ENCODE data around the gene ZNF511. TPM values are rescaled to one million over a fixed set of nuclear protein-coding genes. Genes with fewer than 3 reads are reported as not detected.

Gene ZNF511
- total RNA-seq, 1 donor from 2014 or later, result 36.3 TPM

DNA sequence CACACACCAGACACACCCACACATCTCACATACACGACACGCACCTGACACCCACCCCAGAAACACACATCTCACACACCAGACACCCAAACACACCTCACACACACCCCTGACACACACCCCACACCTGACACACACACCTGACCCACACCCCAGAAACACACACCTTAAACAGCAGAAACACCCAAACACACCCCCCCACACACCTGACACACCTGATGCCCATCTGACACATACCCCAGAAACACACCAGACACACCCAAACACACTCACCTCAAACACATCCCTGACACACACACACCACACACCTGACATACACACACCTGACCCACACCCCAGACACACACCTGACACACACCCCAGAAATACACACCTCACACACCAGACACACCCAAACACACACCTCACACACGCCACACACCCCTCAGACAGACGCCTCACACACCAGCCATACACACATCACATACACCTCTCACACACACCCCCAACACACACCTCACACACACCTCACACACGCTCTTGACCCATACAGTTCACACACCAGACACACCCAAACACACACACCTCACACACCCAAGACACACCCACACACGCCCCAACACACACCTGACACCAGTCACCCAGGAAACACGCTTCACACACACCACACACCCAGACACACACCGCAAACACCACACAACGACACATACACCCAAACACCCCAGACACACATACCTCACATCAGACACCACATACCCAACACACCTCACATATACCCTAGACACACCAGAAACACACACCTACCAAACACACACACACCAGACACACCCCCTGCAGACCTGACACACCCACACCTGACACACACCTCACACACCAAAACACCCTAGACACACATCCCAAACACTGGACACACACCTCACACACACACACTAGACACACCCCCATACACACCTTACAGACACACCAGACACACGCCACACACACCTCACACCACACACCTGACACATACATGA lies 29.7 kb downstream of the ZNF511 start:
- no peak overlapping the region for H3K4me3 ChIP-seq
- intact Hi-C loops (cut with DNase I), result no loop called here
- peaks cover 25% of the 10 kb centered on the region for H3K4me1 ChIP-seq
- H3K27ac ChIP-seq, result no peak overlapping the region
- TF ChIP-seq, protein P1, sequence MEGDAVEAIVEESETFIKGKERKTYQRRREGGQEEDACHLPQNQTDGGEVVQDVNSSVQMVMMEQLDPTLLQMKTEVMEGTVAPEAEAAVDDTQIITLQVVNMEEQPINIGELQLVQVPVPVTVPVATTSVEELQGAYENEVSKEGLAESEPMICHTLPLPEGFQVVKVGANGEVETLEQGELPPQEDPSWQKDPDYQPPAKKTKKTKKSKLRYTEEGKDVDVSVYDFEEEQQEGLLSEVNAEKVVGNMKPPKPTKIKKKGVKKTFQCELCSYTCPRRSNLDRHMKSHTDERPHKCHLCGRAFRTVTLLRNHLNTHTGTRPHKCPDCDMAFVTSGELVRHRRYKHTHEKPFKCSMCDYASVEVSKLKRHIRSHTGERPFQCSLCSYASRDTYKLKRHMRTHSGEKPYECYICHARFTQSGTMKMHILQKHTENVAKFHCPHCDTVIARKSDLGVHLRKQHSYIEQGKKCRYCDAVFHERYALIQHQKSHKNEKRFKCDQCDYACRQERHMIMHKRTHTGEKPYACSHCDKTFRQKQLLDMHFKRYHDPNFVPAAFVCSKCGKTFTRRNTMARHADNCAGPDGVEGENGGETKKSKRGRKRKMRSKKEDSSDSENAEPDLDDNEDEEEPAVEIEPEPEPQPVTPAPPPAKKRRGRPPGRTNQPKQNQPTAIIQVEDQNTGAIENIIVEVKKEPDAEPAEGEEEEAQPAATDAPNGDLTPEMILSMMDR (IDR thresholded peaks at IDR 0.05), result no peak
- no peak for TF ChIP-seq POLR2A (IDR thresholded peaks at IDR 0.05)
- no peak for TF ChIP-seq POLR2AphosphoS5 (IDR thresholded peaks at IDR 0.05; ENCODE audit: insufficient read depth in 1 of 2, low read depth in 1 of 2)
- no peak for DNase-seq (ENCODE audit: extremely low spot score in 2 of 2)
- H3K36me3 ChIP-seq, result no peaks in the 10 kb centered on the region
- no peaks in the 10 kb centered on the region for H3K9me3 ChIP-seq
- peaks cover 7% of the 10 kb centered on the region for H3K27me3 ChIP-seq

DNA sequence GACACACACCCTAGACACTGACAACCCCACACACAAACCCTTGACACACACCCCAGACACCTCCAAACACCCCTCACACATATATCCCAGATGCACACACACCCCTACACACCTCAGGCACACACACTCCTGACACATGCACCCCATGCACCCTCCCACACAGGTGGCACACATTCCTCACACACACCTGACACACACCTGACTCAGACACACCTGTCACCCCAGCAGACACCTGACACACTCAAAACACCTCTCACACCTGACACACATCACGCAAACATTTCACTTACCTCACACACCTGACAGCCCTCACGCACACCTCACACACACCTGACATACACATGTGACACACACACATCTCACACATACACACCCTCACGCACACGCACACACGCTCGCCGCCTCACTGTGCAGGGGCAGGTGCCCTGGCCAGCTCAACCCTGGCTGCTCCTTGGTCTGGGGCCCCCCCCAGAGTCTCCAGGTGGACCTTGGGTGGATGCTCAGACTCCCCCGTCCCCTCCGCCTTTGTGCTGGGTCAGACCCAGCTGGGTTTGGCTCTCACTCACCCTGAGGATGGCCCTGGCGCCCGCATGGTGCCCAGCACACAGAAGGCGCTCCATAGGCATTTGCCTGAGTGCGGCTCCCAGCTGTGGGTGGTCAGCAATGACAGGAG lies 31.1 kb downstream of the ZNF511 start:
- peaks cover 7% of the 10 kb centered on the region for H3K27me3 ChIP-seq
- H3K27ac ChIP-seq, result no peak overlapping the region
- no peaks in the 10 kb centered on the region for H3K36me3 ChIP-seq
- peaks cover 22% of the 10 kb centered on the region for H3K4me1 ChIP-seq
- no peaks in the 10 kb centered on the region for H3K9me3 ChIP-seq
- TF ChIP-seq POLR2AphosphoS5 (IDR thresholded peaks at IDR 0.05; ENCODE audit: insufficient read depth in 1 of 2, low read depth in 1 of 2) (no peak), POLR2A (IDR thresholded peaks at IDR 0.05) (no peak)
- TF ChIP-seq, protein P1 (IDR thresholded peaks at IDR 0.05), result no peak
- H3K4me3 ChIP-seq, result no peak overlapping the region
- intact Hi-C loops (cut with DNase I), result no loop called here
- no peak for DNase-seq (ENCODE audit: extremely low spot score in 2 of 2)

DNA sequence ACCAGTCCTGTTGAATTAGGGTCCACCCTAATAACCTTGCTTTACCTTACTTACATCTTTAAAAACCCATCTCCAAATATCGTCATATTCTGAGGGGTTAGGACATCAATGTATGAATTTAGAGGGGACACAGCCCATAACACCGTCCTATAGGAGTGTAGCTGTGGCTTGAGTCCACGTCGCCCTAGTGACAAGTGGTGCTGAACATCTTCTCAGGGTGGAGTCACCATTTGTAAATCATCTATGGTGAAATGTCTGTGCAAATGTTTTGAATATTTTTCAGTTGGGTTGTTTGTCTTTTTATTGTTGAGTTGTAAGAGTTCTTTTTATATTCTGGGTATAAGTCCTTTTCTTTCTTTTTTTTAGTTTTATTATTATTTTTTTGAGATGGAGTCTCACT lies 33.3 kb downstream of the ZNF511 start:
- DNase-seq (ENCODE audit: extremely low spot score in 2 of 2), result no peak
- intact Hi-C loops (cut with DNase I), result no loop called here
- no peak for TF ChIP-seq POLR2AphosphoS5 (IDR thresholded peaks at IDR 0.05; ENCODE audit: insufficient read depth in 1 of 2, low read depth in 1 of 2)
- TF ChIP-seq, protein P1 (IDR thresholded peaks at IDR 0.05), result no peak
- Histone ChIP-seq H3K27me3 (no peaks in the 10 kb centered on the region), H3K36me3 (no peaks in the 10 kb centered on the region), H3K4me1 (peaks cover under 1% of the 10 kb centered on the region), H3K4me3 (no peak overlapping the region), H3K9me3 (no peaks in the 10 kb centered on the region), H3K27ac (no peak overlapping the region)

DNA sequence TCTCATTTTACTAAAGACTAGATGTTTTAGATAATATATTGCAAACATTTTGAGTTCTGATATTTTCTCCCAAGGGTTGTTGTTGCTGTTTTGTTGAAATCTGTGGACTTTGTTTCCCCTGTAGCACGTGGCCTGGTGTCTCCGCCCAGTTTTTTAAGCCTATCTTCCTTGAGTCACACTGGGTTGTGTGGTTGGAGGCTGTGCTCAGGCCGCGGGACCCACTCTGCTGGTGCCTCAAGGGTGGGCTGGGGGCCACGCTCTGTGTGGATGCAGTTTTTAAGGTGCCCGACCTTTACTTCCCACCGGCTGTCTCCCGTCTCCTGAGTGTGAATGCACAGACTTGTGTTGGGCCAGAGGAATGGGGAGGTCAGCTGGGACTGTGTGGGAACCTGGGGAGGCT lies 34.2 kb downstream of the ZNF511 start:
- TF ChIP-seq POLR2A (IDR thresholded peaks at IDR 0.05) (no peak), POLR2AphosphoS5 (IDR thresholded peaks at IDR 0.05; ENCODE audit: insufficient read depth in 1 of 2, low read depth in 1 of 2) (no peak)
- TF ChIP-seq, protein P1 (IDR thresholded peaks at IDR 0.05), result no peak
- Histone ChIP-seq H3K27ac (no peak overlapping the region), H3K9me3 (no peaks in the 10 kb centered on the region), H3K4me3 (no peak overlapping the region), H3K4me1 (no peaks in the 10 kb centered on the region), H3K27me3 (no peaks in the 10 kb centered on the region), H3K36me3 (no peaks in the 10 kb centered on the region)
- no peak for DNase-seq (ENCODE audit: extremely low spot score in 2 of 2)
- intact Hi-C loops (cut with DNase I), result no loop called here
